ENCODE results near the gene LSAMP. TPM values are rescaled to one million over a fixed set of nuclear protein-coding genes. Genes with fewer than 3 reads are reported as not detected.
"Not testable (repeated sequence)": the region's sequence is repeated elsewhere in the genome, so short reads cannot be mapped to it uniquely, and the experiment has no call there.

Gene LSAMP
- total RNA-seq, 1 donor from 2014 or later, result 10.2 TPM

DNA sequence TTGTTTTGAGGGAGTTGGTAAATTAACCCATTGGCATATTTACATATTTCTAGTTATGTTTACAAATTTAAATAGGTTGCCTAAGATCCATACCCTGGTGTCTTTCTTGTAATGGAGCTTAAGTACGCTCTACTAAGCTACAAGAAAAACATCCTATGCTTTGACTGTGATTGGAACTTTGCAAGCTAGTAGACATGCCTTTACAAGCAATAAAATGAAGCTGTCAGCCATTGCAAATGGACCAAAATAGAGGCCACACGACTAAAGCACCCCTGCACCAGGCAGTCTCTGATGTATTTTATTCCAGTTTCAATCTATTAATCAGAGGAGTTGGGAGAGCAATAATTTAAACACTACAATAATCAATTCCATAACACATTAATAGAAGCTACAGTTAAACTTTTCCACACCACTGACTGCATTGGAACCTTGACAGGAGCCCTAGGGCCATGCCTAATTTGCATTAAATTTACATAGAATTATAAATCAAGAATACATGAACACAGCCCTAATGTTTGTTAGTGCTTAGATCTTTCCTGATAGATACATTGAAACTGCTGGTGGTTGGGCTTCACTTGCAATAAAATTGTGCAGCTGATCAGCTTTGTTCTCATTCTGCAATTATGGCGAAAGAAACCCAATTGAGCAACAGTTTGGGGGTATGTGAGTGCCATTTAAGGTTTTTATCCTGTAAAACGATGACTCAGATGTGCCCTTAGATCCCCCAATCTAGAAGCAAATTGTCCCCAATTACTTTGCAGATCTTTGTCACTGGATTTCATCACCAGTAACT, 360.1 kb downstream of the LSAMP start:
- DNase-seq (ENCODE audit: low read depth), result no peak
- Histone ChIP-seq H3K36me3 (ENCODE audit: control insufficient read depth, insufficient read depth, low read length) (no peaks in the 10 kb centered on the region), H3K4me3 (ENCODE audit: low read depth, low read length) (no peak overlapping the region), H3K27me3 (ENCODE audit: control insufficient read depth, insufficient read depth, low read length) (no peaks in the 10 kb centered on the region)
- TF ChIP-seq, protein P1, sequence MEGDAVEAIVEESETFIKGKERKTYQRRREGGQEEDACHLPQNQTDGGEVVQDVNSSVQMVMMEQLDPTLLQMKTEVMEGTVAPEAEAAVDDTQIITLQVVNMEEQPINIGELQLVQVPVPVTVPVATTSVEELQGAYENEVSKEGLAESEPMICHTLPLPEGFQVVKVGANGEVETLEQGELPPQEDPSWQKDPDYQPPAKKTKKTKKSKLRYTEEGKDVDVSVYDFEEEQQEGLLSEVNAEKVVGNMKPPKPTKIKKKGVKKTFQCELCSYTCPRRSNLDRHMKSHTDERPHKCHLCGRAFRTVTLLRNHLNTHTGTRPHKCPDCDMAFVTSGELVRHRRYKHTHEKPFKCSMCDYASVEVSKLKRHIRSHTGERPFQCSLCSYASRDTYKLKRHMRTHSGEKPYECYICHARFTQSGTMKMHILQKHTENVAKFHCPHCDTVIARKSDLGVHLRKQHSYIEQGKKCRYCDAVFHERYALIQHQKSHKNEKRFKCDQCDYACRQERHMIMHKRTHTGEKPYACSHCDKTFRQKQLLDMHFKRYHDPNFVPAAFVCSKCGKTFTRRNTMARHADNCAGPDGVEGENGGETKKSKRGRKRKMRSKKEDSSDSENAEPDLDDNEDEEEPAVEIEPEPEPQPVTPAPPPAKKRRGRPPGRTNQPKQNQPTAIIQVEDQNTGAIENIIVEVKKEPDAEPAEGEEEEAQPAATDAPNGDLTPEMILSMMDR (IDR thresholded peaks at IDR 0.05; ENCODE audit: insufficient read depth, low read length, poor library complexity, severe bottlenecking), result no peak

GRCh38 chr3:116083683-116084082, 361.6 kb downstream of the LSAMP start:
- no peaks in the 10 kb centered on the region for H3K36me3 ChIP-seq (ENCODE audit: control insufficient read depth, insufficient read depth, low read length)
- TF ChIP-seq, protein P1 (IDR thresholded peaks at IDR 0.05; ENCODE audit: insufficient read depth, low read length, poor library complexity, severe bottlenecking), result no peak
- H3K4me3 ChIP-seq (ENCODE audit: low read depth, low read length), result no peak overlapping the region
- no peak for DNase-seq (ENCODE audit: low read depth)
- no peaks in the 10 kb centered on the region for H3K27me3 ChIP-seq (ENCODE audit: control insufficient read depth, insufficient read depth, low read length)

DNA sequence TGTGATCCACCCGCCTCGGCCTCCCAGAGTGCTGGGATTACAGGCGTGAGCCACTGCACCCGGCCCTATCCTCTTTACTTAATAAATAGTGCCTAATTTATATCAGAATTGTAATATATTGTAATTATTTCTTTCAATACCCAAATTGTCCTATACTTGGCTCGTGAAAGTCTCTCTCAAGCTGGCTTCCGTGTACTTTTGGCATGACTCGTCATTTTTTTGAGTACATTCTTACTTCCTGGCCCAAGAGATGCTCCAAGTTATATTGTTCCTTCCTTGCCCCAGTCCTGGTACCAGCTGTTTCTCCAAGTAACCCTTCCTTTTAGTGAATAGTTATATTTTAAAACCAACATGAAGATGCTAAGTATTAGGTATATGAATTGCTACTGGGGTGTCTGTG, 366.7 kb downstream of the LSAMP start:
- TF ChIP-seq, protein P1 (IDR thresholded peaks at IDR 0.05; ENCODE audit: insufficient read depth, low read length, poor library complexity, severe bottlenecking), result no peak
- H3K4me3 ChIP-seq (ENCODE audit: low read depth, low read length), result no peak overlapping the region
- no peaks in the 10 kb centered on the region for H3K27me3 ChIP-seq (ENCODE audit: control insufficient read depth, insufficient read depth, low read length)
- no peaks in the 10 kb centered on the region for H3K36me3 ChIP-seq (ENCODE audit: control insufficient read depth, insufficient read depth, low read length)
- DNase-seq (ENCODE audit: low read depth), result no peak

DNA sequence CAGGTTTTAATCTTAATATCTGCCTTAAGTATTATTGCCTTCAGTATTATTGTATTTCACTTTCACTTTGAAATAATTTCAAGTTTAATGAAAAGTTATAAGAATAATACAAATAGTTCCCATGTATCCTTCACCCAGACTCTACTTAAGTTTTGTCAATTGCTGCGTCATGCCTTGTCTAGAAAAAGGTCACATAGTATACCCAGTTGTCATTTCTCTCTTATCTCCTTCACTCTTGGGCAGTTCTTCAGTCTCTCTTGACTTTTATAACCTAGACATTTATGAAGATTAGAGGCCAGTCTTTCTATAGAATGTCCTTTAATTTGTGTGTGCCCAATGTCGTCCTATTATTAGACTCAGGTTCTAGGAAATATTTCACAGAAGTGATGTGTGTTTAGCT, 367.7 kb downstream of the LSAMP start:
- DNase-seq (ENCODE audit: low read depth), result no peak
- H3K4me3 ChIP-seq (ENCODE audit: low read depth, low read length), result no peak overlapping the region
- TF ChIP-seq, protein P1 (IDR thresholded peaks at IDR 0.05; ENCODE audit: insufficient read depth, low read length, poor library complexity, severe bottlenecking), result no peak
- no peaks in the 10 kb centered on the region for H3K27me3 ChIP-seq (ENCODE audit: control insufficient read depth, insufficient read depth, low read length)
- H3K36me3 ChIP-seq (ENCODE audit: control insufficient read depth, insufficient read depth, low read length), result no peaks in the 10 kb centered on the region

- H3K4me3 ChIP-seq (ENCODE audit: low read depth, low read length), result no peak overlapping the region
- DNase-seq (ENCODE audit: low read depth), result no peak
- H3K27me3 ChIP-seq (ENCODE audit: control insufficient read depth, insufficient read depth, low read length), result no peaks in the 10 kb centered on the region
- TF ChIP-seq, protein P1 (IDR thresholded peaks at IDR 0.05; ENCODE audit: insufficient read depth, low read length, poor library complexity, severe bottlenecking), result no peak
- no peaks in the 10 kb centered on the region for H3K36me3 ChIP-seq (ENCODE audit: control insufficient read depth, insufficient read depth, low read length)
Measured at GRCh38 chr3:116077059-116077458, 368.2 kb downstream of the LSAMP start.

GRCh38 chr3:116070516-116071278, 374.6 kb downstream of the LSAMP start:
- H3K4me3 ChIP-seq (ENCODE audit: low read depth, low read length); DNase-seq (ENCODE audit: low read depth); H3K27me3 ChIP-seq (ENCODE audit: control insufficient read depth, insufficient read depth, low read length); H3K36me3 ChIP-seq (ENCODE audit: control insufficient read depth, insufficient read depth, low read length): not testable (repeated sequence)

Data from kidney epithelial cell (primary cell).